Activated CD8-positive, alpha-beta memory T cell treated with anti-CD3 and anti-CD28 coated beads, Interleukin-2, amount 50 U/mL, for 4 hours (primary cell): ENCODE measurements around the gene PSMD14.
"Not testable (repeated sequence)": the region's sequence is repeated elsewhere in the genome, so short reads cannot be mapped to it uniquely, and the experiment has no call there.

ENCODE experiments used
- DNase-seq: peaks from one replicate; pipeline ENCODE4 v3.0.0-alpha.2; 2020

Gene PSMD14

DNA sequence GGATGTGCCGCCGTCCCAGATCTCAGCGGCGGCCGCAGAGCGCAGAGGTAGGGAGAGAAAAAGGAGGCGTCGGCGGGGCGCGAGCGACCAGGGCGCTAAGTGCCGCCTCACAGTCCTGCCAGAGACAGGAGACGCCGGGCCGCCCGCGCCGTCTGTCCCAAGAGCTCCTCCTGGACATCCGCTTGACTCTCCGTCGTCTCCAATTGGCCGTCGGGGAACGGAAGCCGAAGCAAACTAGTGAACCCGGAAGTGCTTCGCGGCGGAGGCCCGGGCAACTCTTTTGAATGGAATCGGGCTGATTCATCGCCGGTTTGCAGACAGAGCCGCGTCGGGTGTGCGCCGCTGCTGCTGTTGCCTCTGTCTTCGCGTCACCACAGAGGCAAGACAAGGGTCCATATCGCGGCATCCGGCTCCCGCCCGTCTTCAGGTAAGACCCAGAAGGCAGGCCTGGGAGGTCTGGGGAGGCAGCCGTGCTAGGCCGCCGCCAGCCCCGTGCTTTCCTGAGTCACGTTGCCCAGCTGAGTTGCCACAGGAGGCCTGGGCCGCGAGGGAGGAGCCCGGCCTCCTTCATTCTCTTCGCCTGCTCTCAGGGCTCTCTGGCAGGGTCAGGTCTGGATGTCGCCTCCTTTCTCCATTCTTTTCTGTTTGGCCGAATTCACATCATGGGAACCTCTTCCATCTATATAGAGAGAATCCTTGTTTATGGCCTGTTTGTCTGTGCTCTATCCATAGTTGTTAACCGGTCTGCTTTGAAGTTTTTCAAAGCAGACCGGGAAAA lies at the start of gene PSMD14:
TSS of gene PSMD14 (plus strand) at position 248 of the 778 bp plus-strand sequence. CDS start 10,401 bp downstream, outside the sequence.
- peak; percentile 86 for DNase-seq

DNA sequence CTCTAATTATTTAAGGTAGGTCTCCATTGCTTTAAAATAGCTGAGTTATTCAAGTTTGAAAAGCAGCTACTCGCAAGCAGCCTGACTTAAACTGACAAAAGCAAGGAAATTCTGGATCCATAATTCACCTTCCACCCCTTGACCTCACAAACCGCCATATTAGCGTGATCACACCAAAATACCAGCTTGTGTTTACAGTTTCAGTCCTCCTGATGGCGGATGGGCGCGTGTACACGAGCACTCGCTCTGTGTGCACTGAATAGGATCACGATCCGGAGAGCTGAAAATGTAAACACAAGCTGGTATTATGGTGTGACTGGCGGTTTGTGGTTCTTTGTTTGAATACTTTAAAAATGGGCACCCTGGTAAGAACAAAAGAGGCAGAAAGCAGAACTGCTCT lies 42.4 kb upstream of the PSMD14 start:
- no peak for DNase-seq

DNA sequence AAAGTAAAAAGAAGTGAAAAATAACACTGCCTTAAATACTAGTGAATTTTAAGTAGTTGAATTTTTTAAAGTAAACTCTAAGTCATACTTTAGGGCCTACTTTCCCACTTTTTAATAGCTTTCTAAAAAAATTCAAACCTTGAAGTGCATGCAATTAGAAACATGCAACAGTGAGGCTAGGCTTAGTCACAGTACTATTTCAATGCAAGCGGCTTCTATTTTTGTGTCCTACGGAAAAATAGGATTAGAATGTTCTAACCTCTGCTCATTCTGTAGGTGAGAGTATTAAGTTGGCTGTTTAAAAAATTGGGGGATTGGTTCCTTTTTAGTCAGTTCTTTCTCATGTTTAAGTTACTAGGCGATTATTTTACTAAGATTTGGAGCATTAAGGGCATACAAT lies 39.1 kb upstream of the PSMD14 start:
- no peak for DNase-seq

DNA sequence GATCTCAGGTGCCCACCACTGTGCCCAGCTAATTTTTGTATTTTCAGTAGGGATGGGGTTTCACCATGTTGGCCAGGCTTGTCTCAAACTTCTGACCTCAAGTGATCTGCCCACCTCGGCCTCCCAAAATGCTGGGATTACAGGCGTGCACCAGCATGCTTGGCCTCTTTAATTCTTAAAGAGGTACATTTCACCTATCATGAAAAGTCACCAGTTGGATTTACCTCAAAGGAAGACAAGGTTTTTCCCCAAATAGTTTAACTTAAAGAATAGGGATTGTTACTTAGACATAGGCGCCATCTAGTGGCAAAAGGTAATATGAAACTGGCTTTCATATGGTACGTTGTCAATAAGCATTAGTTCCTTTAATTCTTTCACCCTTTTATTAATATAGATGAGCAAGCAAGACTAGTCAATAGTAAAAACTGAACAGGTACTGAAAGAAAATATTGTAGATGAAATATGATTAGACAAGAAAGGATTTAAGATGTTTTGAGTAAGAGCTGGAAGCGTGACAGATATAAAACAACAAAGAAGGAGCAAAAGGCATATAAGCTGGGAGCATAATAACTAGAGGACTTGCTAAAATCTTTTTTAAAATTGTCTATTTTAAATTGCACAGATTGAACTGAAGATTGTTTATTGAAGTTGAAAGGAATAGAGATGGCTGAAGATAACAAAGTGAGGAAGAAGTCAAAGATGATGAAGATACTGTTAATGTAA lies 35.0 kb upstream of the PSMD14 start:
- DNase-seq = no peak

DNA sequence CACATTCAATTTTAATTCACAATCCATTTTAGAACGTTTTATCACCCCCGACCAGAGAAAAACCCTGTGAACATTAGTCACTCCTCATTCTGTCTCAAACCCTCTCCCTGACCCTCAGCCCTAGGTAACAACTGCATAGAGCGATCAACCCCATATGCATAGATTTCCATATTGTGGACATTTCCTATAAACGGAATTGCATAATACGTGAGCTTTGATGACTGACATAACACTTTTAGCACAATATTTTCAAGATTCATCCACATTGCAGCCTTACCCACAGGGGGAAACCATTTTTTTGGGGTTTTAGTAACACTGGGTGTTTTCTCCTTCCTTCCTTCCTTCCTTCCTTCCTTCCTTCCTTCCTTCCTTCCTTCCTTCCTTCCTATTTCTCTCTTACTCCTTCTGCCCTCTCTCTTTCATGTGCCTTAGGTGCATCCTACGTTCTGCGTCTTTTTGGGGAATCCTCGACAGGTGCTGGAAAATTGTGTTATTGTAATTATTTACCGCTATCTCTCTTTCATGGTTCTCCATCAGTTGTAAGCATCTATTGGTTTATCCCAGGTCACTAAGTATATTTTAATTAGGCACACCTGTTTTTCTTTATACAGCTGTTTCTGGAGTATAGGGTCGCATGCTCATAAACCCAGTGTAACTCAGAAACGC lies 29.5 kb upstream of the PSMD14 start:
- DNase-seq = not testable (repeated sequence)

DNA sequence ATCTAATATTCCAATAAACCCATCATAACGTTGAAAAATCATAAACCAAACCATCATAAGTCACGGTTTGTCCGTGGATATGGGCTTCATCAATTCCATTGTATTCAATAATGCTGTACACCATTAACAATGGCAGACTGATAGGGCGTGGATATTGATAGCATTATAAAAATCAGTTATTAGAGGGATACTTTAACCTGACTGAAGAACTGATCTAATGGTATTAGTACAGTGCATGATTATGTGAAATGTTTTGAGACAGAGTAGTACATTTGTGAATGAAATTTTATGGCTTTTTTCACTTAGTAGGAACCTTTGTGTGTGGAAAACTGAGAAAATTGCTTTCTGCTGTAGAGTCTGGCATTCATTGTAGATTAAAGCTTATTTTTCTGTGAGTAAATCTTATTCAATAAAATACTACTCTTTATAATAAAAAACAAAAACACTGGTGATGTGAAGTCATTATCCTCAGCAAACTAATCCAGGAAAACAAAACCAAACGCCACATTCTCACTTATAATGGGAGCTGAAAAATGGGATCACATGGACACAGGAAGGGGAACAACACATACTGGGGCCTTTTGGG lies 28.9 kb upstream of the PSMD14 start:
- not testable (repeated sequence) for DNase-seq

DNA sequence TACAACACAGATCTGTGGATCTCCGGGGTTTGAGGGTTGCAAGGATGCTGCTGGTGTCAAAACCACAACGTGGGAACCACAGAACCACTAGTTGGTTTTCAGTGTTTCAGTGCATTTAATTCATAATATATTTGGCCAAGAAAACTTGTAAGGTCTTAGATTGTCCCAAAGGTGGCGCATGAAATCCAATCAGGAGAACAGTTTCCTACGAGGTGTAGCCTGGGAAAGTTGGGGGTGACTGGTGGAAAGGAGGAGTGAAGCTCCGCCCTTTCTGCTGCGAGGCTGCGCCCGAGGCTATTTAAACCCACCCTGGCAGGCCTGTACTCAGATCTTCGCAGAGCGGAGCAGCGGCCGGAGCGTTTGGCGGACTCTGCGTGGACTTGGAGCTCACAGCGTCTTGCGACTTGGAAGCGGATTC lies 27.3 kb upstream of the PSMD14 start:
- DNase-seq = peak; percentile 54

DNA sequence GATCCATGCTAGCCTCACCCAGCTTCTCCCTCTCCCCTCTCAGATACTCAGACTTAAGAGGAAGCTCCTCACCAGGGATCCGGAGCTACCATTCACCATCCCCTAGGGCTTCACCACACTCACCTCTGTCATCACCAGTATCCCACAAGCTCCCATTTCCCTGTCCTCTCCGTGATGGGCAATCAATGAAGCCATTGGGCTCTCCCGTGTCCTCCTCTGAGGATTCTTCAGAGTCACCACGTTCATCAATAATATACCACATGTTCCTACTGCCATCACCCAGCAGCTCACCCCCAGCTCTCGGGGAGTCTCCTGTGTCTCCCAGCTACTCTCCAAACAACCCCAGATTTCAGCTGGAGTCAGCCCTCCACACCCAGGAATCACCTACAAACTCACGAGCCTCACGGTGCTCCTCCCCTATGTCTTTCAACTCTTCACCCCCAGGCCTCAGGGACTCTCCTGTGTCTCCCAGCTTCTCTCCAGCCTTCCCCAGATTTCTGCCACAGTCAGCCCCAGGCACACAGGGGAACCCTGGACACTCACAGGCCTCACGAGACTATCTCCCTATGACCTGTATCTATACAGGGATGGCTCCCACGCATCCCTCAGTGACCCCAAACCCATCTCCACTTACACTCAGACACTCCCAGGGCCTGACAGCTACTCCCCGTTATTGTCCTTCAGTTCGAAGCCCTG lies 26.5 kb upstream of the PSMD14 start:
- DNase-seq = not testable (repeated sequence)

DNA sequence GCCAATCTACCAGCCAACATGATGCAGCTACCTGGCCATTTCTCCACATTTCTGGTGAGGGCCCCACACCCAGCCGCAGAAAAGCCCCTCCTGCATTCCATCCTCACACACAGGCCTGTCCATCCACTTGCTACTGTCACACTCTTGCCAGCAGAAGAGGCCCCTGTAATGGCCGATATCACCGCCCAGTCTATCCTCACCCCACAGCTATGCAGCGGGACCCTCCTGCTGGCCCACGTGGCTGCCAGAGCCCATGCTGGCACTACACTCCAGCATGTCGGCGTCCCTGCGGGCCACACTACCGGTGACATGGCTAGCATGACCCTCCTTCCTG lies 25.9 kb upstream of the PSMD14 start:
- DNase-seq = not testable (repeated sequence)

DNA sequence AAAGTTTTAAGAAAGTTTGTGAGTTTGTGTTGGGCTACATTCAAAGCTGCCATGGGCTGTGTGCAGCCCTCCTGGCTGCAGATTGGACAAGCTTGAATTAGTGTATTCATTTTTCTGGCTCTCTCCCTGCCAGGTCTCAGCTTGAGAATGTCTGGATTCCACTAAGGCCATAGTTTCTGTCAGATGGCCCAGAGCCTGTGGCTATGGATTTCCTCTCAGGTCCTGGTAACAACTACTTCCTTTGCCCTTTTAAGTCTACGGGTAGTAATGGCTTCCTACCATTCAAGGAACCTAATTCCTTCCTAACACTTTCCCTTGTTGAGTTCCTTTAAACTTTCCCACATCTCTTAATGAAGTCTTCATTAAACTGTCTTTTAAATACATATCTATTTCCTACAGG lies 24.3 kb upstream of the PSMD14 start:
- DNase-seq = no peak

DNA sequence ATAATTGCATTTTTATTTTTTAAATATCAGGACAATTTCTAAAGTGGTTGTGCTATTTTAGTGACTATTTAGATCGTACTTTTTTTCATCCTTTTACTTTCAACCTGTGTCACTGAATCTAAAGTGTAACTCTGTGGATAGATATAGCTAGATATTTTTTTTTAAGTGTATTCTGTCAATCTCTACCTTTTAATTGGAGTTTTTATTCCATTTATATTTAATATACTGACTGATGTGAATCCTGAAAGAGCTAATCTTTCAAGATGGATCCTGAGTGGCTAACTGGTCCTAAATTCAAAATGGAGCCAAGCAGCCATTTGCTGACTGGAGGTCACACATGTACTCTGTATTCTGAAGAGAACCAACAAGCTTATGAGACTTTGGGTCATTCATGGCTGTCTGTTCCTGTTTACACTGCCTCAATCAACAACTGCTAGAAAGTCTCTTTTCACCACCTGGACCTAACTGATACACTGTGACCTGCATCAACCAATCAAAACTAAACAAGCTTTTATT lies 4.6 kb upstream of the PSMD14 start:
- DNase-seq = no peak

DNA sequence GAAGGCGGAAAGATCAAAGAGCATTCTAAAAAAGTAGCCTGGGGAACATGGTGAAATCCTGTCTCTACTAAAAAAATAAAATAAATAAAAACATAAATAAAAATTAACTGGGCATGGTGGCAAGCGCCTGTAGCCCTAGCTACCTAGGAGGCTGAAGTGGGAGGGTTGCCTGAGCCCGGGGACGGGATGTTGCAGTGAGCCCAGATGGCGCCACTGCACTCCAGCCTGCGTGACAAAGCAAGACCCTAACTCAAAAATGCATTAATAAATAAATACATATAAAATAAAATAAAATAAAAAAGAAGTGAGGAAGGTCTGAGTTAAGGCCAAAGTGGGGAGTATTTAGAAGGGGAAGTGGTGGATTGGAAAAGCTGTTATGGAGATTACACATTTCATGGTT lies 1.3 kb upstream of the PSMD14 start:
- DNase-seq = no peak

DNA sequence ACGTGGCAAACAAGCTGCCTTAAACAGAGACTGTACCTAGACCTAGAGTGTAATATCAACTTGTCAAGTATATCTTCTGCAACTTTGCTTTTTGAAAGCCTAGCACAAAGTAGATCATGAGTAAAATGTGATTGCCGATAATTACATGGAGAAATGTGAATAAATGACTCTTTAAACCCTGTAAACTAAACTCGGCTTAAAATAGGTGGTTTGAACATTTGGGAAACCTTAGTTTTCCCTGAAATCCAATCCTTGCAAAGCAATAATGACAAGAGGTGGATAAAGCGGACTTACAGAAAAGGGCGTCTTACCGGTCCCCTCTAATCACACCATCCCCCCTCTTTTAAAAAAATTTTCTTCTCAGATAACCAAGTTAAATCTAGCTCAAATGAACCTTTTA lies 549 bp upstream of the PSMD14 start:
- no peak for DNase-seq

DNA sequence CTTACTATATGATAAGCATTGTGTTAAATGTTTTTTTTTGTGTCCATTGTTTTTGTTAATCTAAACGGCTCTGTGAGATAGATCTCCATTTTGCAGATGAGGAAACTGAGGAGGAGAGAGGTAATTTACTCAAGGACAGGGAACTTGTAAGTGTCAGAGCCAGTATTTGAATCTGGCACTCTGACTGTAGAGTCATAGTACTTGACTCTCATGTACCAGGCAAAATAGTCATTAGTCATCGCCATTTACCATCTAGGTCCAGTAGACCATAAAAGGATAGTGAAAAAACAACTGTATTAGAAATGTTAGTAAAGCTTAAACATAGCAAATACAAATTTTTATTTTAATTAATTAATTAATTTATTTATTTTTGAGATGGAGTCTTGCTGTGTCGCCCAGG lies 4.8 kb downstream of the PSMD14 start:
- DNase-seq = no peak

DNA sequence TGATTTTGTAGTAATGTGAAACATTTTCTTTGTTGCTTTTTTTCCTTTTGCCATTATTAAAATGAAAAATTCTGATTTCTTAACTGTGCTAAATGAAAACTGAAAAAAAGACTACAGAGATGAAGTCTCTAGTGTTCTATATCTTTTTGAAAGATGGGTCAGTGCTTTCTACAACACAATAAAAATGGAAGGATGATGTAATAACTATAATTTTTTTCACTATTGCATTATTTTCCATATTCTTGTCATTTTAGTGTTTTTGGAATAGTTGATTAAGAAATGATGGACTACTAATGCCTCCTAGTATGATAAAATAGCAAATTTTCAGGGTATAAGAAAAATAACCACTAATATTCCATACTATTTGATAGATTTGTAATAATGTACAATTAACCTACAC lies 7.2 kb downstream of the PSMD14 start:
- DNase-seq = no peak

DNA sequence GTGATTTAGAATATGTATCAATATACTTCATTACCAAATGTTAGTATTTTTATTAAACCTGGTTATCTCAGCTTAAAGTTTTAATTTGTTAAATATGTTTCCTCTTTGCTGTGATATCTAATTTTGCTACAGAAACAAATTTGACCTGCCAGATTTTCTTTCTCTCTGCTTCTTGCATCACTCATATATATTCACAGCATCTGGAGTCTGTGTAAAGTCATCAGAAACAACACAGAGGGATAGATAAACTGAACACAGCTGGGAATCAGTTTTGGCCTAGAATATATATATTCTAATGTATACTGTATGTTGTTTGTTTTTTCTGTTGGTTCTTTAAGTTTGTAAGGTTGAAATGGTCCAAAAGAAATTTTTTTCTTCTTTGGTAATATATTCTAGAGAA lies 8.5 kb downstream of the PSMD14 start:
- no peak for DNase-seq

DNA sequence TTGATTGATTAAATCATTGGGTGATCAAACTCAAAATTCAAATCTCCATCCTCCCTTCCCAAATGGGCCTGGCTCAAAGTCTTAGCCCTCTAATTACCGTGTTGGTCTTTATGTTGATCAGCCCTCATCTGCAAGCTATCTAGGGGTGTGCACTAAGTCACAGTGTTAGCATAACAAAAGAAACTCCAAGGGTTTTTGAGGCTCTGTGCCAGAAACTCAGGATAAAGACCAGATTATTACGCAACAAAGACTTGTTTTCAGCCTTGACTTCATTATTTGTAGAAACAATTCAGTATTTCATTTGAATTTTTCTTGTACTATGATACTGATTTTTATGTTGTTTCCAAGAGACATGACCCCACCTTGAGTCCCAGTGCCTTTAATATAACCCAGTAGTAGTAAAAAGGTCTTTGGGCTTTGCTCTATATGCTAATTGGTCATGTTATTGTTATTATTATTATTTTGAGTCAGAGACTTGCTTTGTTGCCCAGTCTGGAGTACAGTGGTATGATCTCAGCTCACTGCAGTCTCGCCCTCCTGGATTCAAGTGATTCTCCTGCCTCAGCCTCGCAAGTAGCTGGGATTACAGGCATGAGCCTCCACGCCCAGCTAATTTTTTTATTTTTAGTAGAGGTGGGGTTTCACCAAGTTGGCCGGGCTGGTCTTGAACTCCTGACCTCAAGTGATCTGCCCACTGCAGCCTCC lies 13.9 kb downstream of the PSMD14 start:
- DNase-seq = no peak

DNA sequence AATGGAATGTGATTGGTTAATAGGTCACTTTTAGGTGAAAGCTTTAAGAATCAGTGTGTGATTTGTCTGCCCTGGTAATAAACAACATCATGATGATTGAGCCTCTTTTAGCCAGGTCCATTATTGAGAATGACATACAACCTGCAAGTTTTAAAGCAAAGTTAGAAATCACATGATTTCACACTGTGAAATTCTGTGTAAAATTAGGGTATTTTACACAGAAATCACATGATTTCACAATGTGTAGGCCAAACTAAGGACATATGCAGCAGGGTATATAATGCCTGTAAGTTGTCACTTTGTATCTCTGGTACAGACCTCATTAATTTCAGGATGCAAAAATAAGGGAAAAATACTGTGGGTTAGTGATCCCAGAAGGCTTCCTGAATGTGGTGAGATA lies 16.7 kb downstream of the PSMD14 start:
- DNase-seq = no peak

DNA sequence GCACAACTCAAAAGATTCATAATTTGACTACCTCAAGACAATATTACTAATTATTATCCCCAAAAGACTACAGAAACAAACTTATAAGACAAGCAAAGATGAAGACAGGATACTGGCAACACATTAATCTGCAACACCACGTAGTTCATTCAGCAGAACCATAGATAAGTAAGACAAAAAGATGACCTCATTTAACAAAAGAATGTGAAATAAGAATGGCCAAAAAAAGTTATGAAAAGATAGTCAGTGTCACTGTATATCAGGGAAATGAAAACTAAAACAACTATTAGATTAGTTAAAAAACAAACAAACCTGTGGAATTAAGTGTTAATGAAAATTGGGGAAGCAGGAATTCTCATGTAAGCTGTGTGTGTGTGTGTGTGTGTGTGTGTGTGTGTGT lies 19.4 kb downstream of the PSMD14 start:
- DNase-seq = no peak

DNA sequence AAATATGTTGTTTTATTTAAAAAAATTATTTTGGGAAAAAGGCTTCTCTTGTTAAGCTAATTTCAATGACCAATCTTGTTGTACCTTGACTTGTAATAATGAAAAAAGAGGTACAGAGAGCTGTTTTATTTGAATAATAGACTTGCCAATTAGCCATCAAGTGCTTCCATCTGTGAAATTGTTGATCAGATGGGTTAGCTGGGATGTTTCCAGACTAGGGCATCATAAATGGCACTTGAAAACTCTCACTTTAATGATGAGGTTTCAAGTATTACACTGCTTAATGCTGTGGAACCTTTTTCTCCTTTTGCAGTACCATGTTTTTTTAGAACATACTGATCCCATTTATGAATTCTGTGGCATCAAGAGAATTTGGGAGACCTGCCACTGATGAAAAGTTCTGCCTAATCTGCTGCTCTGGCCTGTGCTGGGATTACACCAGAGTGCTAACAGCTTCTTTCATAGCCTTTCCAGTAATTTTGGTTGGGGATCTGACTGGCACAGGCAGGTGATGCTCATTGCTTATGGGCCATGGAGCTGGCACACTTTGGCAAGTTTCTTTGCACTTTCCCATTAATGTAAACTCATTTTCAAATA lies 24.2 kb downstream of the PSMD14 start:
- DNase-seq = no peak

DNA sequence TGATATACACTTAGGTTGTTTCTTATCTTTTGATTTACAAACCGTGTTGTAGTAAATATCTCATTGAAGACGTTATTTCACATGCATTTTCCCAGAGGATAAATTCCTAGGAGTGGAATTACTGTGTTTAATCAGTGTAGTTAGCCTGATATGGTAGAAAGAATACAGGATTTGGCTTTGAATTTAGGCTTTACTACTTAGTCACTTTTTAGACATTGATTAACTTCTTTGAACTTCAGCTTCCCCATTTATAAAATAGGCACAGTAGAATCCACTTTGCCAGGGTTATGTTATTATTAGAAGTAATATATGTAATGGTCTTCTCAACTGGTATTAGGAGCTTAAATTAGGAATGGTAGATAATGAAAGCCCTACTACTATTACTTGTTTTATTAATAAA lies 27.4 kb downstream of the PSMD14 start:
- DNase-seq = no peak

DNA sequence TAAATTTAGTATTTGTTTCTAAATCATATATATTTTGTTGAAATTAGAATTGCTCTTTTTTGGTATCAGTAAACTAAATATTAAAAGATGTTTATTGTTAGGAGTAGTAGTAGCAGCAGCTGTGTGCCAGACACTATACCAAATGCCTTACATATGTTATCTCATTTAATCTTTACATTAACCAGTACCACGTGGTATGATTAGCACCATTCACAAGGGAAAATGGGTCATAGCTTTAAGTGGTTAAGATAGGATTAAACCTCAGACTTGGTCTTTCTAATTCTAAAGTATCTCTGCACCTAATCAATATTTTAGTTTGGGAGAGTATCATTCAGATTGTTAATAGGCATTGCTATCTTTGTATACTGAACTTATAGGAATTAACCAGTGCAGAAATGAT lies 29.0 kb downstream of the PSMD14 start:
- DNase-seq = no peak
